GM23248 (cell line): ENCODE measurements around the gene EHD4. TPM values are rescaled to one million over a fixed set of nuclear protein-coding genes. Genes with fewer than 3 reads are reported as not detected.

Experiments
- DNase-seq: peaks from one replicate; pipeline ENCODE4 v3.0.0-alpha.2; 2015
- H2AFZ ChIP-seq: fragments of 200-600 bp; sonication (generic); 2 replicates; pipeline ENCODE4 v1.6.1; 2016; ENCODE audit warnings: antibody characterized with exemption
- H3F3A ChIP-seq: fragments of 200-600 bp; sonication (generic); 2 replicates; pipeline ENCODE4 v1.6.1; 2016; ENCODE audit warnings: mild to moderate bottlenecking, antibody characterized with exemption, mixed run types; ENCODE audit not compliant: insufficient read depth
- H3K27ac ChIP-seq: fragments of 200-600 bp; sonication (generic); 2 replicates; pipeline ENCODE4 v1.5.1; 2016; ENCODE audit warnings: mild to moderate bottlenecking
- H3K27me3 ChIP-seq: fragments of 200-600 bp; sonication (generic); replicated peaks from 2 replicates; pipeline ENCODE4 v1.6.1; 2016; ENCODE audit warnings: mild to moderate bottlenecking; ENCODE audit not compliant: insufficient read depth
- H3K36me3 ChIP-seq: fragments of 200-600 bp; sonication (generic); 2 replicates; pipeline ENCODE4 v1.6.1; 2016; ENCODE audit warnings: low read depth, mild to moderate bottlenecking
- H3K4me1 ChIP-seq: fragments of 200-600 bp; sonication (generic); 2 replicates; pipeline ENCODE4 v1.6.1; 2016; ENCODE audit warnings: mild to moderate bottlenecking; ENCODE audit not compliant: insufficient read depth
- H3K4me2 ChIP-seq: fragments of 200-600 bp; sonication (generic); one replicate; pipeline ENCODE4 v1.6.1; 2016; ENCODE audit warnings: mild to moderate bottlenecking; ENCODE audit not compliant: unreplicated experiment
- H3K4me3 ChIP-seq: fragments of 200-600 bp; sonication (generic); 2 replicates; pipeline ENCODE4 v1.5.1; 2016; ENCODE audit warnings: mild to moderate bottlenecking
- H3K79me2 ChIP-seq: fragments of 200-600 bp; sonication (generic); 2 replicates; pipeline ENCODE4 v1.6.1; 2016; ENCODE audit warnings: mild to moderate bottlenecking; ENCODE audit not compliant: insufficient read depth
- H3K9ac ChIP-seq: fragments of 200-600 bp; sonication (generic); 2 replicates; pipeline ENCODE4 v1.6.1; 2016; ENCODE audit warnings: mild to moderate bottlenecking
- H3K9me2 ChIP-seq: fragments of 200-600 bp; sonication (generic); 2 replicates; pipeline ENCODE4 v1.6.1; 2016; ENCODE audit warnings: mixed run types, mild to moderate bottlenecking, moderate library complexity; ENCODE audit not compliant: insufficient read depth
- H3K9me3 ChIP-seq: fragments of 200-600 bp; sonication (generic); one replicate; pipeline ENCODE4 v1.6.1; 2017; ENCODE audit warnings: low read depth
- H4K20me1 ChIP-seq: fragments of 200-600 bp; sonication (generic); 2 replicates; pipeline ENCODE4 v1.6.0; 2016; ENCODE audit not compliant: insufficient read depth
- EZH2 ChIP-seq: fragments of 200-600 bp; sonication (generic); IDR thresholded peaks from 2 replicates; pipeline ENCODE4 v1.6.1; 2018; ENCODE audit warnings: antibody characterized with exemption, mild to moderate bottlenecking; ENCODE audit not compliant: insufficient read depth, poor library complexity, severe bottlenecking
- EZH2phosphoT487 ChIP-seq: fragments of 200-600 bp; sonication (generic); IDR thresholded peaks from 2 replicates; pipeline ENCODE4 v1.6.1; 2018; ENCODE audit warnings: antibody characterized with exemption, moderate library complexity, mild to moderate bottlenecking, low read depth; ENCODE audit not compliant: insufficient read depth
- WGBS, 2 experiments: methylation state at CpG; one replicate each; pipeline ENCODE4 v1.1.6; 2015 to 2017; ENCODE audit warnings: low lambda C conversion rate in 2 of 2, low coverage in 1 of 2; ENCODE audit errors: missing lambda C conversion rate in 2 of 2; 5-methylcytosine and 5-hydroxymethylcytosine counted together
- in situ Hi-C: fragments of 300-500 bp; cut with MboI; formaldehyde crosslinking; loops from 2 replicates; pipeline ENCODE4 v1.15.0; 2020
- polyA plus RNA-seq: library from polyadenylated mRNA; unstranded; fragments of >200 nt; fragmentation: Nextera tagmentation; extraction: Ambion mirVana; gene quantifications from 2 replicates; pipeline ENCODE4 v1.2.1, GENCODE V29; 2016
- total RNA-seq: library from RNA; depleted of rRNA; stranded (reverse); fragments of >200 nt; shearing (Covaris generic); gene quantifications from 2 replicates; pipeline ENCODE4 v1.2.3, GENCODE V29; 2014

Gene EHD4
- total and polyA plus RNA-seq, 2 experiments from 2014 or later = 17.7 to 18.7 TPM

DNA sequence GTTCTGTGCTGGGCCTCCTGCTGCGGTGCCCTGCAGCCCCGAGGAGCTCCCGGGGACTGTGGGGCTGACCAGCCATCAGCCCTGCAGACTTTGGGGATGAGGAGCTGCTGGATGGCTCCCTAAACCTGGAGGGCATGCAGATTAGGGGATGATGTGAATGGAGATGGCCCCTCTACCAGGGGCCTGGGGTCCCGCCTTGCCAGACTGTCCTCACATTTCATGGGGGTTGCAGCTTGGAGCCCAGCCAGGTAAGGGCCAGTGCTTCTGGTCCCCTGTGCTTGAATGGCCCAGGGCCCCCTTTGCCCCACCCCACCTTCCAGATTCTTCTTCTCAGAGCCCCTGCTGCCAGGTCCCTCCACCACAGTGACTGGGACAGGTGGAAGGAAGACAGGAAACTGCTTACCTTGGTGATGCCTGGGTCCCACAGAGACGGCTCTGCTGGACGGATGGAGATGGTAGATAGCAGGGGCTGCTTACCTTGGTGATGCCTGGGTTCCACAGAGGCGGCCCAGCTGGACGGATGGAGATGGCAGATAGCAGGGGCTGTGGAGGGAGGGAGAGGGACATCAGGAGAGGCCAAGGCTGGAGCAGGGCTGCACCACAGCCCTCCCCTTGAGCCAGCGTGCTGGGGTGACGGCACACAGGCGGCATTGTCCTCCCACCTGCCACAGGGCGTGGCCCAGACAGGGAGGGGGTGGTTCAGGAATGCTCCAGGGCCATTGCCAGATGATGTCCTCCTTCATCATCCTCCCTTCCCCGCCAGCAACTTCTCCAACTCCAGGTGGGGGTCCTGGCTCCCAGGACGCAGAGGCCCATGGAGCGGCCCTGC, 78.7 kb downstream of the EHD4 start, which contains the start of gene SPTBN5:
Gene SPTBN5, minus strand, starts transcription at position 632 of the 829 bp plus-strand sequence. Its CDS starts 556 bp downstream, at position 76.
- no peaks in the 10 kb centered on the region for H3K36me3 ChIP-seq
- H3K4me1 ChIP-seq = peaks cover 13% of the 10 kb centered on the region
- no peaks in the 10 kb centered on the region for H4K20me1 ChIP-seq
- in situ Hi-C loops = no loop called here
- peak within 1 kb of the TSS; percentile 54 for H3K27ac ChIP-seq
- no peaks in the 10 kb centered on the region for H3K9me3 ChIP-seq
- peak within 1 kb of the TSS; percentile 57 for H3K9ac ChIP-seq
- no peaks in the 10 kb centered on the region for H3K9me2 ChIP-seq
- DNase-seq = no peak
- H3K4me2 ChIP-seq = peak within 1 kb of the TSS; percentile 72
- H3K27me3 ChIP-seq = no peaks in the 10 kb centered on the region
- WGBS, 2 experiments = 86 to 88% methylated on average over 15 of the region's 15 CpGs
- peak within 1 kb of the TSS; percentile 70 for H2AFZ ChIP-seq
- peaks cover 3% of the 10 kb centered on the region for H3F3A ChIP-seq
- H3K79me2 ChIP-seq = no peaks in the 10 kb centered on the region
- peak within 1 kb of the TSS; percentile 45 for H3K4me3 ChIP-seq
- TF ChIP-seq EZH2phosphoT487 = no peak
- TF ChIP-seq EZH2 = no peak

DNA sequence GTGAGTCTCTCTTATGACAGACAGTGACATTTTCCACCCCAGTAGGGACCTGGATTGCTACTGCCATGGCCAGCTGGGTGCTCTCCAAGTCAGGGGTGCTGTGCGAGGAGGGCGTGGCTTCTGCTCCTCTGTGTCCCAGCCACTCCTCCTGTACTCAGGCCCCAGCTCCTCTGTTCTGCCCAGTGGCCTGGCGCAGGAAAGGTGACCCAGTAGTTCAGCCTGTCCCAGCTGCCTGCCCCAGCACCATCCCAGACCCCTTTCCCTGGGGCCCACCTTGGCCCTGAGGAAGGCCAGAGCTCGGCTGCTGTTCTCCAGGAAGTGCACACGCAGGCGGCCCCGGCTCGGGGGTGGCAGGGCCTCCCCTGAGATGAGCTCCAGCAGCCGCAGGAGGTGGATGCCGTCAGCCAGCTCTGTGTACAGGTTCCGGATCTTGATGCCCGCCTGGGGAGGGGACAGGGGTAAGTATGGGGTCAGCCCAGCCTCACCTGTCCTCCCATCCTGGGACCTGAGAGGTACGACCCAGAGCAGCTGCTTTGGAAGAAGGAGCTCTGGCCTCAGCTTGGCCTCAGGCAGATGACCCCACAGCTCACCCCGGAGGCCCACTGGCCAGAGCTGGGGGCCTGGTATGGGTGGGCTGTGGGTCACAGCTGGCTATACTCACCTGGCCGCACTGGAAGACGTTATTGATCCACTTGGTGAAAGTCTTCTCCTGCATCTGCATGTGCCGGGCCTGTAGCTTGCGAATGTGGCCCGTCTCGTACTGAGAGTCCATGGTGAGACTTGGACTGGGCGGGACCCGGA, 79.5 kb downstream of the EHD4 start:
- H2AFZ ChIP-seq = no peak overlapping the region
- no peaks in the 10 kb centered on the region for H3K79me2 ChIP-seq
- H3F3A ChIP-seq = peaks cover 2% of the 10 kb centered on the region
- in situ Hi-C loops = no loop called here
- H3K9ac ChIP-seq = no peak overlapping the region
- no peak overlapping the region for H3K27ac ChIP-seq
- H3K27me3 ChIP-seq = no peaks in the 10 kb centered on the region
- 94 to 95% methylated on average over 22 of the region's 22 CpGs for WGBS, 2 experiments
- no peak for DNase-seq
- TF ChIP-seq EZH2 (no peak), EZH2phosphoT487 (no peak)
- H3K36me3 ChIP-seq = no peaks in the 10 kb centered on the region
- no peaks in the 10 kb centered on the region for H4K20me1 ChIP-seq
- peaks cover 13% of the 10 kb centered on the region for H3K4me1 ChIP-seq
- no peak overlapping the region for H3K4me2 ChIP-seq
- no peaks in the 10 kb centered on the region for H3K9me2 ChIP-seq
- H3K4me3 ChIP-seq = no peak overlapping the region
- no peaks in the 10 kb centered on the region for H3K9me3 ChIP-seq

DNA sequence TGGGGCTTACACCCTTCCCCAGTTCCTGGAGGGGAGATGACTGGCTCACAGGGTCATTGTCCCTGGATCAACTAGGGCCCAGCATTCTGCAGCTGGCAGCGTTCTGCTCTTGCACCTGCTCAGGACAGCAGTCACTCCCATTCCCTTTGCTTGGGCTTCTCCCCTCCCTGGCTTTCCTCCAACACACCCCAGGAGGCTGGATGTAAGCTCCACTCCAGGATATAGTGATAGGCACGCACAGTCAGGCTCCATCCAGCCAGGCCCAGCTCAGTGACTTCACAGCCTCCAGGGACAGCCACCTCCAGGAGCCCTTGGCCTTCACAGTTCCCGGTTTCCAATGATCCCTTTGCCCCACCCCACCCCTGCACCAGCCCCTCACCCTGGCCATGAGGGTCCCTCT, 80.4 kb downstream of the EHD4 start:
- H3K4me3 ChIP-seq = no peak overlapping the region
- no peaks in the 10 kb centered on the region for H3K79me2 ChIP-seq
- no peaks in the 10 kb centered on the region for H3K9me2 ChIP-seq
- TF ChIP-seq EZH2 = no peak
- no peak for TF ChIP-seq EZH2phosphoT487
- no peaks in the 10 kb centered on the region; the same call in none of the 2 replicates for H3F3A ChIP-seq
- H3K27me3 ChIP-seq = no peaks in the 10 kb centered on the region
- WGBS, 2 experiments = 76 to 79% methylated on average over 3 of the region's 3 CpGs
- in situ Hi-C loops = no loop called here
- no peak overlapping the region for H2AFZ ChIP-seq
- no peaks in the 10 kb centered on the region for H3K36me3 ChIP-seq
- peaks cover 13% of the 10 kb centered on the region for H3K4me1 ChIP-seq
- H3K9me3 ChIP-seq = no peaks in the 10 kb centered on the region
- H4K20me1 ChIP-seq = no peaks in the 10 kb centered on the region
- H3K9ac ChIP-seq = no peak overlapping the region
- no peak for DNase-seq
- H3K4me2 ChIP-seq = no peak overlapping the region
- no peak overlapping the region for H3K27ac ChIP-seq

- 88 to 90% methylated on average over 6 of the region's 6 CpGs for WGBS, 2 experiments
- no peak overlapping the region for H3K4me2 ChIP-seq
- in situ Hi-C loops = no loop called here
- no peaks in the 10 kb centered on the region for H3K79me2 ChIP-seq
- DNase-seq = no peak
- peaks cover 13% of the 10 kb centered on the region for H3K4me1 ChIP-seq
- no peaks in the 10 kb centered on the region; the same call in 1 of the 2 replicates for H3F3A ChIP-seq
- no peak overlapping the region for H3K27ac ChIP-seq
- H3K9me3 ChIP-seq = no peaks in the 10 kb centered on the region
- H3K9ac ChIP-seq = no peak overlapping the region
- H3K27me3 ChIP-seq = no peaks in the 10 kb centered on the region
- no peaks in the 10 kb centered on the region for H3K9me2 ChIP-seq
- H3K4me3 ChIP-seq = no peak overlapping the region
- TF ChIP-seq EZH2 = no peak
- TF ChIP-seq EZH2phosphoT487 = no peak
- no peak overlapping the region for H2AFZ ChIP-seq
- no peaks in the 10 kb centered on the region for H3K36me3 ChIP-seq
- H4K20me1 ChIP-seq = no peaks in the 10 kb centered on the region
Observed at GRCh38 chr15:41891226-41891625, 81.1 kb downstream of the EHD4 start.
